ENCODE data around the gene C16orf74.
A peak's percentile ranks its signal among the peaks of the same experiment; 100 is the strongest.

The C16orf74 gene

DNA sequence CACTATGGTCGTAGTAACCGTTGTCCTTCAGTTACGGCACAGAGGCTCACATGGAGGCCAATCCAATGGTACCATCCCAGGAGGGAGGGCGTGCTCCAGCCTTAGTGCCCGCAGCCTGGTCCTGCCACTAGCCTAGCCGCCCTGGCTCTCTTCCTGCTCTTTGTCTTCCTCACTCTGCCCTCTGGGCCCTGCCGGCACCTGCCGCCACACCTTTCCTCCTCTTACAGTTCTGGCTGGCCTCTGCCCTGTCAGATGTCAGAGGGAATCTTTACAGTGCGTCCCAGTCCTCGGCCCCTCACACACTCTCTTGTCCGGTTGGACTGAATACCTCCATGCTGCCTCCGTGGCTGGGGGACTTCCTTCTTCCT lies 85.5 kb downstream of the C16orf74 start:
- peaks cover 33 to 61% of the 10 kb centered on the region in 2 donors for H3K36me3 Mint-ChIP-seq

DNA sequence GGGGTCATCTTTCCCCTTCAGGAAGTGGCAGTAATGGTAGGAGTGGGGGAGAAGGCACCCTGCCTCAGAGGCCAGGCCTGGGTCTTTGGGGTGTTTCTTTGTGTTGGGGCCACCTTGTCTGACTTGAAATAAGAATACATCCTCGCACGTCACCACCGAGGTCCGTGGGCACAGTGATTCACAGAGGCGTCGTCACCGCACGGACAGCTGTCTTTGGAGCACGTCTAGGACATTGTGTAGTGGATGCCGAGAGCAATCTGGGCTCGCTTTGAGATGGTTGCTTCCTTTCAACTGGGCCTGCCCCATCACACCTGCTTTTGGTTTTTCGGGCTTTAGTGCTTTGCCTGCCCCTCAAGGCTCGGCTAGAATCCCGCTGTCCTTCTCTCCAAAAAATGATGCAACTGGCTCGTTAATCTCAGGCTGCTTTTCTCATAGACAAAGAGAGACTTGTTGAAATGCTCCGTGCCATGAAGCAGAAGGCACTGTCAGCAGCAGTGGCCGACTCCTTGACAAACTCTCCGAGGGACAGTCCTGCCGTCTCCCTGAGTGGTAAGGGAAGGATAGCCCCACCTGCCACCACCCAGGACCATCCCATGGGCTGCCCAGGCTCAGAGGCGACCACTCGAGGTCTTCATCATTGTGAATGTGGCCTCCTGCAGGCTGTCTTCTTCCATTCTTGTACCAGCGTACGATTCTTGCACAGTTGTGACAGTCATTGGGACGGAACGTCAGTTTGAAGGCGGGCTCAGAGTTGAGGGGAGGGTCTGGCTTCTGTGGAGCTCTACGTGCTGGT lies 86.1 kb downstream of the C16orf74 start:
- H3K27me3 Mint-ChIP-seq, result no peaks in the 10 kb centered on the region
- H3K4me3 Mint-ChIP-seq, result no peak overlapping the region
- no peak for ATAC-seq (replicated peaks)
- peak overlapping the region; percentile 5 for H3K27ac Mint-ChIP-seq
- DNase-seq, result no peak
- no peaks in the 10 kb centered on the region for H3K9me3 Mint-ChIP-seq
- H3K36me3 Mint-ChIP-seq, result peaks cover 34 to 58% of the 10 kb centered on the region in 2 donors
- H3K4me1 Mint-ChIP-seq, result peaks cover 2 to 4% of the 10 kb centered on the region in 2 donors

More for the DNA sequence above, 85.5 kb downstream of the C16orf74 start:
- Mint-ChIP-seq H3K9me3 (no peaks in the 10 kb centered on the region), H3K4me1 (no peaks in the 10 kb centered on the region), H3K4me3 (no peak overlapping the region), H3K27ac (no peak overlapping the region), H3K27me3 (no peaks in the 10 kb centered on the region)
- no peak for ATAC-seq (replicated peaks)
- no peak for DNase-seq

DNA sequence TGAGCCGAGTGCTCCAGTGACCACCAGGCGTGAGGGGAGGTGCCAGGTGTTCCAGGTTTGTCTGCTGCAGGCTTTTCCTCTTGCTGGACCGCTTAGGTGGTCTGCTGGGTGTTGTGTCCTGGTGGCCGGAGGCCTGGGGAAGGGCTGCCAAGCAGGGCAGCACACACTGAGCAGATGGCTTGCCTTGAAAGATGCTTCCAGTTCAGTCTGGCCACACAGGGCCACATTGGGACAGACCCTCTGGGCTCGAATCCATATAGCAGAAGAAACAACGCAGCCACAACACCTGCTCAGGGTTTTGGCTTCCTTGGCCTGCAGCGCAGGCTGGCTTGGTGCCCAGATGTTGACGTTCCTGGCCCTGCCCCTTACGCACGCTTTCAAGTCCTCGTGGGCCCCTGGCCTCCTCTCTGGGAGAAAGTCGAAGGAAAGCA lies 87.0 kb downstream of the C16orf74 start:
- ATAC-seq (replicated peaks) (no peak), DNase-seq (no peak)
- Mint-ChIP-seq H3K4me1 (peaks cover 6% of the 10 kb centered on the region in 2 donors), H3K27me3 (no peaks in the 10 kb centered on the region), H3K36me3 (peaks cover 33 to 57% of the 10 kb centered on the region in 2 donors), H3K9me3 (no peaks in the 10 kb centered on the region), H3K4me3 (no peak overlapping the region), H3K27ac (no peak overlapping the region)

- Mint-ChIP-seq H3K27ac (no peak overlapping the region), H3K4me3 (no peak overlapping the region), H3K27me3 (no peaks in the 10 kb centered on the region), H3K36me3 (peaks cover 38 to 62% of the 10 kb centered on the region in 2 donors), H3K4me1 (peaks cover 6% of the 10 kb centered on the region in 2 donors), H3K9me3 (no peaks in the 10 kb centered on the region)
- no peak for ATAC-seq (replicated peaks)
- DNase-seq, result no peak
Observed at GRCh38 chr16:85662976-85663830, 87.7 kb downstream of the C16orf74 start.

DNA sequence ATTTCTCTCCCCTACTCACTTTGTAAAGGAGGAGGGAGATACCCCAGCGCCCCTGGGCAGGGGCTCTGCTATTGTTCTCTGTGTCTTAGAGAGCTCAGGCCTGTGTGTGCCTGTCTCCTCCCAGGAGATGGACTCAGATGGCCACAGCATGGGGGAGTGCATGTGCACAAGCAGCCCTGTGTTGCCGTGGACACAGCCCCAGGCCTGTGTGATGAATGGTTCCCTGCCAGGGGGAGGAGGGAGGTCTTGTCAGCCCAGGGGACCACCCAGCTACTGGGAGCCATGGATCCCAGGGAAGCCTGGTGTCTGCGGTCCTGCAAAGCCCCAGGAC lies 88.4 kb downstream of the C16orf74 start:
- Mint-ChIP-seq H3K27me3 (no peaks in the 10 kb centered on the region), H3K4me1 (peaks cover 6% of the 10 kb centered on the region in 2 donors), H3K9me3 (no peaks in the 10 kb centered on the region), H3K27ac (no peak overlapping the region), H3K4me3 (no peak overlapping the region), H3K36me3 (peaks cover 40 to 62% of the 10 kb centered on the region in 2 donors)
- DNase-seq (no peak), ATAC-seq (replicated peaks) (no peak)

DNA sequence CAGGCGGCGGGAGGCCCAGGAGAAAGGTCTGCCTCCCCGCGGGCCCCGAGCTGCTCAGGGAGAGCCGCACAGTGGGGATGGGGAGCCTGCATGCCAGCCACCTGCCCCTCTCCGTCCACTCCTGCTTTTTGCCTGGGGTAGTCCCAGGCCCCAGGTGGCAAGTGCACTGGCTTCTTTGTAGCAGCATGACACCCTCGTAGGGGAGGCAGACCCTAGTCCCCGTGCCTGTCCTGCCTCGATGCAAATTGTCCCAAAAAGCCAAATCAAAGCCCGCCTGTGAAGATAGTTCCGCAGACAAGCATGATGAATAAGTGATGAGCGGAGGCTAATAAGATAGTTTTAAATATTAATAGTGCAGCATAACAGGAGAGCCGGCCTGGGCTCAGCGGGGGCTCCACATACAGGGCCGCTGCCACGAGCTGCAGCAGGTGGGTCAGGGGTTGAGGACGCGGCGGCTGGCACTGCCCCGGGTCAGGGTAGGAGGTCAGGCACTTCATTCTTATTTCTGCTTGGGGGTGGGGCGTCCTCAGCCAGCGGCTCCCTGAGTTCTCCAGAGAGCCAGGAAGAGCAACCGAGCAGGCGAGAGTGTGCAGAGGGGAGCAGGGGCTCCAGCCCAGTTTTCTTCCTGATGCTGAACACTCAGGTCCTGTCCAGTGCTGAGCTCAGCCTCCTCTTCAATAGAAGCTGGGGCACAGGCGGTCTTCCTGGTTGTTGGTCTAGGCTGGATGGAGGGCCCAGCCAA lies 89.0 kb downstream of the C16orf74 start:
- H3K27ac Mint-ChIP-seq, result no peak overlapping the region
- no peak overlapping the region for H3K4me3 Mint-ChIP-seq
- H3K27me3 Mint-ChIP-seq, result no peaks in the 10 kb centered on the region
- ATAC-seq (replicated peaks) (no peak), DNase-seq (no peak)
- peaks cover 6% of the 10 kb centered on the region in 2 donors for H3K4me1 Mint-ChIP-seq
- no peaks in the 10 kb centered on the region for H3K9me3 Mint-ChIP-seq
- peaks cover 43 to 63% of the 10 kb centered on the region in 2 donors for H3K36me3 Mint-ChIP-seq

DNA sequence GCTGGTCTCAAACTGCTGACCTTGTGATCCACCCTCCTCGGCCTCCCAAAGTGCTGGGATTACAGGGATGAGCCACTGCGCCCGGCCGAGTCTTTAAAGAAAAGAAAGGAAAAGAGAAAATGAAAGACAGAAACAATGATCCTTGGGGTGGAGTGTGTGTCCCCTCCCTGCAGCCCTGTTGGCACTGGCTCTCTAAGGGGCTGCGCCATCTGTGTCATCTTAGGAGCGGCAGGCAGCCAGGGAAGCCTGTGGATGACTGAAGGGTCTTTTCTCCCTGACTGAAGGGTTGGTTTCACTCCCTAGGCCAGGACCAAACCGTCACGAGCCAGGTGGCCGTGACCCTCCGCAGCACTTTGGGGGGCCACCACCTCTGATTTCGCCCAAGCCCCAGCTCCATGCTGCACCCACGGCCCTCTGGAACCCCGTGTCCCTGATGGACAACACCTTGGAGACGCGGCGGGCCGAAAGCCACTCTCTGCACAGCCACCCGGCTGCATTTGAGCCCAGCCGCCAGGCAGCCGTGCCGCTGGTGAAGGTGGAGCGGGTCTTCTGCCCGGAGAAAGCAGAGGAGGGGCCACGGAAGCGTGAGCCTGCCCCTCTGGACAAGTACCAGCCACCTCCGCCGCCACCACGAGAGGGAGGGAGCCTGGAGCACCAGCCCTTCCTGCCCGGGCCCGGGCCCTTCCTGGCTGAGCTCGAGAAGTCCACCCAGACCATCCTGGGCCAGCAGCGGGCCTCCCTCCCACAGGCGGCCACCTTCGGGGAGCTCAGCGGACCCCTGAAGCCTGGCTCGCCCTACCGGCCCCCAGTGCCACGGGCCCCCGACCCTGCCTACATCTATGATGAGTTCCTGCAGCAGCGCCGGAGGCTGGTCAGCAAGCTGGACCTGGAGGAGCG lies 89.8 kb downstream of the C16orf74 start:
- Mint-ChIP-seq H3K9me3 (no peaks in the 10 kb centered on the region), H3K36me3 (peaks cover 42 to 63% of the 10 kb centered on the region in 2 donors), H3K4me1 (peaks cover 6% of the 10 kb centered on the region in 2 donors), H3K27me3 (no peaks in the 10 kb centered on the region), H3K4me3 (no peak overlapping the region), H3K27ac (no peak overlapping the region)
- DNase-seq (no peak), ATAC-seq (replicated peaks) (no peak)

- H3K36me3 Mint-ChIP-seq, result peaks cover 45 to 62% of the 10 kb centered on the region in 2 donors
- peaks cover 6% of the 10 kb centered on the region in 2 donors for H3K4me1 Mint-ChIP-seq
- ATAC-seq (replicated peaks) (peak; percentile 92 to 93), DNase-seq (peak; percentile 56)
- no peak overlapping the region for H3K4me3 Mint-ChIP-seq
- peak overlapping the region; percentile 78 for H3K27ac Mint-ChIP-seq
- H3K9me3 Mint-ChIP-seq, result no peaks in the 10 kb centered on the region
- no peaks in the 10 kb centered on the region for H3K27me3 Mint-ChIP-seq
Observed at GRCh38 chr16:85659805-85660511, 90.9 kb downstream of the C16orf74 start.

DNA sequence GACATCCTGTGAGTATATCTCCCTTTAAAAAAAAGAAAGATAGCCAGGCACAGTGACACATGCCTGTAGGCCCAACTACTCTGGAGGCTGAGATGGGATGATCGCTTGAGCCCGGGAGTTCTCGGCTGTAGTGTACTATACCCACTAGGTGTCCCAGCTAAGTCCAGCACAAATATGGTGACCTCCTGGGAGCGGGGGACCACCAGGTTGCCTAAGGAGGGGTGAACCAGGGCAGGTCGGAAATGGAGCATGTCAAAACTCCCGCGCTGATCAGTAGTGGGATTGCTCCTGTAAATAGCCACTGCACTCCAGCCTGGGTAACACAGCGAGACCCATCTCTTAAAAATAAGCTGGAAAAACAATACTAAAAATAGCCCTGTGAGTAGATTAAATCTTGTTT lies 91.6 kb downstream of the C16orf74 start:
- peaks cover 49 to 64% of the 10 kb centered on the region in 2 donors for H3K36me3 Mint-ChIP-seq
- ATAC-seq (replicated peaks) (no peak), DNase-seq (no peak)
- no peaks in the 10 kb centered on the region for H3K9me3 Mint-ChIP-seq
- H3K4me1 Mint-ChIP-seq, result peaks cover 6% of the 10 kb centered on the region in 2 donors
- peak overlapping the region; percentile 78 for H3K27ac Mint-ChIP-seq
- H3K4me3 Mint-ChIP-seq, result no peak overlapping the region
- no peaks in the 10 kb centered on the region for H3K27me3 Mint-ChIP-seq

GRCh38 chr16:85658504-85659326 lies 92.2 kb downstream of the C16orf74 start:
- no peaks in the 10 kb centered on the region for H3K27me3 Mint-ChIP-seq
- ATAC-seq (replicated peaks), result no peak
- no peaks in the 10 kb centered on the region for H3K9me3 Mint-ChIP-seq
- no peak for DNase-seq
- H3K4me3 Mint-ChIP-seq, result no peak overlapping the region
- peak overlapping the region; percentile 42 for H3K27ac Mint-ChIP-seq
- H3K4me1 Mint-ChIP-seq, result peaks cover 6% of the 10 kb centered on the region in 2 donors
- peaks cover 49 to 61% of the 10 kb centered on the region in 2 donors for H3K36me3 Mint-ChIP-seq

- H3K36me3 Mint-ChIP-seq, result peaks cover 46 to 57% of the 10 kb centered on the region in 2 donors
- no peak overlapping the region for H3K4me3 Mint-ChIP-seq
- no peaks in the 10 kb centered on the region for H3K9me3 Mint-ChIP-seq
- peaks cover 6% of the 10 kb centered on the region in 2 donors for H3K4me1 Mint-ChIP-seq
- no peak for DNase-seq
- no peaks in the 10 kb centered on the region for H3K27me3 Mint-ChIP-seq
- no peak overlapping the region for H3K27ac Mint-ChIP-seq
- no peak for ATAC-seq (replicated peaks)
Observed at GRCh38 chr16:85657996-85658395, 92.9 kb downstream of the C16orf74 start.

Measured in stimulated activated naive B cell treated with anti-CD40 and anti-IgM and Interleukin-4, amounts not matched to agents 10 μg/mL and 1 μg/mL and 100 μg/mL, for 72 hours (primary cell).